Astrocyte (in vitro differentiated cells and primary cell): ENCODE results near the gene KRT222.

Source experiments
- EZH2 ChIP-seq: IDR thresholded peaks from 2 replicates; pipeline ENCODE4 v1.6.1; 2012; ENCODE audit warnings: mild to moderate bottlenecking, low read length, inconsistent platforms; ENCODE audit not compliant: insufficient read depth
- TF ChIP-seq, protein P1 (sequence below): IDR thresholded peaks from 2 replicates; pipeline ENCODE4 v1.5.1; 2011; ENCODE audit warnings: low read depth, mild to moderate bottlenecking, inconsistent platforms, low read length, moderate library complexity; ENCODE audit not compliant: insufficient read depth

- TF ChIP-seq, protein P1, sequence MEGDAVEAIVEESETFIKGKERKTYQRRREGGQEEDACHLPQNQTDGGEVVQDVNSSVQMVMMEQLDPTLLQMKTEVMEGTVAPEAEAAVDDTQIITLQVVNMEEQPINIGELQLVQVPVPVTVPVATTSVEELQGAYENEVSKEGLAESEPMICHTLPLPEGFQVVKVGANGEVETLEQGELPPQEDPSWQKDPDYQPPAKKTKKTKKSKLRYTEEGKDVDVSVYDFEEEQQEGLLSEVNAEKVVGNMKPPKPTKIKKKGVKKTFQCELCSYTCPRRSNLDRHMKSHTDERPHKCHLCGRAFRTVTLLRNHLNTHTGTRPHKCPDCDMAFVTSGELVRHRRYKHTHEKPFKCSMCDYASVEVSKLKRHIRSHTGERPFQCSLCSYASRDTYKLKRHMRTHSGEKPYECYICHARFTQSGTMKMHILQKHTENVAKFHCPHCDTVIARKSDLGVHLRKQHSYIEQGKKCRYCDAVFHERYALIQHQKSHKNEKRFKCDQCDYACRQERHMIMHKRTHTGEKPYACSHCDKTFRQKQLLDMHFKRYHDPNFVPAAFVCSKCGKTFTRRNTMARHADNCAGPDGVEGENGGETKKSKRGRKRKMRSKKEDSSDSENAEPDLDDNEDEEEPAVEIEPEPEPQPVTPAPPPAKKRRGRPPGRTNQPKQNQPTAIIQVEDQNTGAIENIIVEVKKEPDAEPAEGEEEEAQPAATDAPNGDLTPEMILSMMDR = no peak
- no peak for TF ChIP-seq EZH2
These were observed 48.4 kb downstream of the KRT222 start for GRCh38 chr17:40616592-40616991.
